Measurements from ENCODE around the gene ACVR2B. TPM values are rescaled to one million over a fixed set of nuclear protein-coding genes. Genes with fewer than 3 reads are reported as not detected.
"Not testable (repeated sequence)": the region's sequence is repeated elsewhere in the genome, so short reads cannot be mapped to it uniquely, and the experiment has no call there.

Gene ACVR2B
- 10 to 100 TPM in 3 of 4 donors, 1 to 10 TPM in 1; 8.7 to 15.3 (median 12.6) TPM for total RNA-seq

GRCh38 chr3:38453075-38453912 lies at the start of gene ACVR2B:
Gene ACVR2B (plus strand): TSS chr3:38453890. CDS start chr3:38454323, 433 bp downstream.
- peak; percentile 44 to 51 for TF ChIP-seq EP300 (IDR thresholded peaks at IDR 0.05)
- TF ChIP-seq POLR2A (IDR thresholded peaks at IDR 0.05): peak in 1 of 2 donors; percentile 53
- no peak for TF ChIP-seq CTCF (IDR thresholded peaks at IDR 0.05)
- Histone ChIP-seq H3K9me3 (no peaks in the 10 kb centered on the region), H3K27ac (peak within 1 kb of the TSS; percentile 81 to 95 (median 85)), H3K27me3 (no peaks in the 10 kb centered on the region), H3K36me3 (no peaks in the 10 kb centered on the region), H3K4me1 (peaks cover 0 to 37% (median 12%) of the 10 kb centered on the region in 4 donors), H3K4me3 (peak within 1 kb of the TSS; percentile 78 to 97 (median 89))
- WGBS, 2 donors: 17 to 35% methylated on average over 11 to 17 of the region's 48 CpGs
- peak; percentile 92 to 93 for DNase-seq (ENCODE audit: low spot score in 2 of 2)

GRCh38 chr3:38404286-38404685 lies 49.4 kb upstream of the ACVR2B start:
- H3K27ac ChIP-seq: no peak overlapping the region
- H3K9me3 ChIP-seq: peaks cover 0 to under 1% (median 0%) of the 10 kb centered on the region in 4 donors
- H3K36me3 ChIP-seq: peaks cover 0 to 69% (median 0%) of the 10 kb centered on the region in 3 donors
- no peak for TF ChIP-seq POLR2A (IDR thresholded peaks at IDR 0.05)
- no peaks in the 10 kb centered on the region for H3K27me3 ChIP-seq
- H3K4me1 ChIP-seq: no peaks in the 10 kb centered on the region
- DNase-seq (ENCODE audit: low spot score in 2 of 2): no peak
- H3K4me3 ChIP-seq: no peak overlapping the region
- whole genome bisulfite sequencing, 2 donors: 77% methylated on average over 5 of the region's 5 CpGs

GRCh38 chr3:38411591-38411990 lies 42.1 kb upstream of the ACVR2B start:
- Histone ChIP-seq H3K27ac (no peak overlapping the region), H3K9me3 (peaks cover 0 to 6% (median 0%) of the 10 kb centered on the region in 4 donors), H3K36me3 (peaks cover 0 to 7% (median 0%) of the 10 kb centered on the region in 3 donors), H3K4me1 (no peaks in the 10 kb centered on the region), H3K4me3 (no peak overlapping the region), H3K27me3 (no peaks in the 10 kb centered on the region)
- no peak for DNase-seq (ENCODE audit: low spot score in 2 of 2)
- WGBS, 2 donors: 49 to 53% methylated on average over 1 of the region's 1 CpG
- no peak for TF ChIP-seq CTCF (IDR thresholded peaks at IDR 0.05)
- no peak for TF ChIP-seq POLR2A (IDR thresholded peaks at IDR 0.05)
- no peak for TF ChIP-seq EP300 (IDR thresholded peaks at IDR 0.05)

GRCh38 chr3:38420758-38421157 lies 32.9 kb upstream of the ACVR2B start:
- H3K4me1 ChIP-seq; H3K4me3 ChIP-seq; H3K9me3 ChIP-seq; H3K27ac ChIP-seq; DNase-seq (ENCODE audit: low spot score in 2 of 2); H3K27me3 ChIP-seq; H3K36me3 ChIP-seq: not testable (repeated sequence)
- WGBS, 2 donors: 74 to 85% methylated on average over 5 of the region's 5 CpGs

- no peaks in the 10 kb centered on the region for H3K4me1 ChIP-seq
- H3K27me3 ChIP-seq: no peaks in the 10 kb centered on the region
- WGBS, 2 donors: 78 to 85% methylated on average over 7 of the region's 7 CpGs
- TF ChIP-seq CTCF (IDR thresholded peaks at IDR 0.05): no peak
- no peak for TF ChIP-seq POLR2A (IDR thresholded peaks at IDR 0.05)
- TF ChIP-seq EP300 (IDR thresholded peaks at IDR 0.05): no peak
- H3K4me3 ChIP-seq: no peak overlapping the region
- H3K27ac ChIP-seq: no peak overlapping the region
- H3K9me3 ChIP-seq: no peaks in the 10 kb centered on the region
- H3K36me3 ChIP-seq: peaks cover 0 to 7% (median 0%) of the 10 kb centered on the region in 3 donors
- no peak for DNase-seq (ENCODE audit: low spot score in 2 of 2)
Measured at GRCh38 chr3:38421679-38422336, 31.9 kb upstream of the ACVR2B start.

GRCh38 chr3:38426798-38427426 lies 26.8 kb upstream of the ACVR2B start:
- not testable (repeated sequence) for H3K9me3 ChIP-seq; DNase-seq (ENCODE audit: low spot score in 2 of 2); H3K27me3 ChIP-seq; H3K4me1 ChIP-seq; H3K27ac ChIP-seq; H3K36me3 ChIP-seq; H3K4me3 ChIP-seq
- 79 to 81% methylated on average over 6 of the region's 6 CpGs for WGBS, 2 donors

- not testable (repeated sequence) for H3K27ac ChIP-seq; DNase-seq (ENCODE audit: low spot score in 2 of 2); H3K27me3 ChIP-seq; H3K4me1 ChIP-seq; H3K4me3 ChIP-seq
- Histone ChIP-seq H3K36me3 (peaks cover 0 to 21% (median 0%) of the 10 kb centered on the region in 3 donors), H3K9me3 (peaks cover 0 to 45% (median 5%) of the 10 kb centered on the region in 4 donors)
- 91 to 97% methylated on average over 5 of the region's 5 CpGs for WGBS, 2 donors
Measured at GRCh38 chr3:38432871-38433658, 20.6 kb upstream of the ACVR2B start.

- H3K27ac ChIP-seq; DNase-seq (ENCODE audit: low spot score in 2 of 2); H3K4me1 ChIP-seq; H3K4me3 ChIP-seq; H3K27me3 ChIP-seq: not testable (repeated sequence)
- peaks cover 0 to 49% (median 5%) of the 10 kb centered on the region in 4 donors for H3K9me3 ChIP-seq
- WGBS, 2 donors: 79 to 81% methylated on average over 2 of the region's 2 CpGs
- peaks cover 0 to 21% (median 0%) of the 10 kb centered on the region in 3 donors for H3K36me3 ChIP-seq
Measured at GRCh38 chr3:38433661-38434060, 20.0 kb upstream of the ACVR2B start.
